Endothelial cell of umbilical vein (primary cell): Measurements from ENCODE around the gene SDHC.

Experiments used
- CTCF ChIP-seq, 2 donors: IDR thresholded peaks; 1 replicate in 1 of 2; 2 replicates in 1 of 2; pipeline ENCODE4 v1.5.1; 2011; ENCODE audit warnings: low read length in 2 of 2, mild to moderate bottlenecking in 2 of 2, moderate library complexity in 2 of 2, control low read depth in 1 of 2, inconsistent platforms in 1 of 2, low read depth in 1 of 2; ENCODE audit not compliant: insufficient read depth in 1 of 2; ENCODE audit errors: extremely low read depth in 1 of 2
- EZH2 ChIP-seq: IDR thresholded peaks from 2 replicates; pipeline ENCODE4 v1.6.1; 2012; ENCODE audit warnings: borderline replicate concordance, low read depth, mild to moderate bottlenecking, moderate library complexity, low read length, inconsistent platforms; ENCODE audit not compliant: severe bottlenecking
- FOS ChIP-seq: IDR thresholded peaks from 2 replicates; pipeline ENCODE4 v1.6.1; 2011; ENCODE audit warnings: mild to moderate bottlenecking, low read length, moderate library complexity, borderline replicate concordance; ENCODE audit not compliant: insufficient read depth
- JUN ChIP-seq: IDR thresholded peaks from 2 replicates; pipeline ENCODE4 v1.6.1; 2011; ENCODE audit warnings: borderline replicate concordance, low read depth; ENCODE audit not compliant: insufficient read length, insufficient read depth
- POLR2A ChIP-seq: IDR thresholded peaks from 2 replicates; pipeline ENCODE4 v1.6.1; 2012; ENCODE audit warnings: low read depth, mild to moderate bottlenecking, control low read depth, low read length
- POLR2AphosphoS5 ChIP-seq: IDR thresholded peaks from 2 replicates; pipeline ENCODE4 v1.6.1; 2012; ENCODE audit warnings: low read depth, mild to moderate bottlenecking, control low read depth, low read length, moderate library complexity; ENCODE audit not compliant: insufficient read depth

DNA sequence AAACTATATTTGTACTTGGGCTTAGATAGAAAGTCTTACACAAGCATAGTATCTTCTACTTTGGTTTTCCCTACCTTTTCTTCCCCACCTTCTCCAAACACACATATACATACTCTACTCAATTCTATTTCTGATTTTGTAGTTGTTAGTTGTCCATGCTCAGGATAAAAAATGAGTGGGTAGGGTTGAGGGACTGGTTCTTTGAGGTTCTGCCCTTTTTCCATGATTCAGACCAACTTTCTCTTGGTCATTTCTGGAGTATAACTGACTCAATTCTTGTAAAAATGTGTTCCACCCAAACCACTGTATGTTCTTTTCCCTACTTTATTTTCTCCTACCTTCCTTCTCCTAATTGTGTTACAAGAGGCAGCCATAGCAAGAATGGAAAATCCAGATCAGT lies 50.2 kb downstream of the SDHC start:
- no peak for TF ChIP-seq POLR2A
- TF ChIP-seq CTCF (IDR thresholded peaks at IDR 0.05; ENCODE audit: extremely low read depth in 1 of 2, insufficient read depth in 1 of 2, low read depth in 1 of 2, low read length in 2 of 2): no peak
- no peak for TF ChIP-seq POLR2AphosphoS5
- no peak for TF ChIP-seq FOS
- TF ChIP-seq JUN: no peak
- TF ChIP-seq EZH2: no peak
